Superior temporal gyrus (tissue), 1 donor: ENCODE measurements around the gene PREX1.

Source experiments
- DNase-seq: peaks from one replicate; pipeline ENCODE4 v3.0.0-alpha.2; 2016; ENCODE audit errors: extremely low spot score

Gene PREX1

DNA sequence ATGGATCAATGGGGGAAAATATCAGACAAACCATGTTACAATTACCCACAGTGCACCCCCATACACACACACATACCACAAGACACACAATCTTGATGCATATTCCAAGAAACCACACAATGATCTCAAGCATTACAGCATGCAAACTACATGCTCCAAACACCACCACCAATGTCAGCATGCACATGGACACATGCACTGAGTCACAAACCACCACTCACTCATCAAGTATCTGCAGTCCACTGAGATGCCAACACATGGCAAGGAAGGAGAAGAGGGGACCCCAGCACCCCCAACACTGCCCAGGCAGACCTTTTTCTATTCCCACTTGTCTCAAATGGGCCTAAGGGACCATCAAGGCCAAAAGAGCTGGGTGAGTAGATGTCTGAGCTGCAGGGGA, 91.6 kb downstream of the PREX1 start:
- DNase-seq: no peak

DNA sequence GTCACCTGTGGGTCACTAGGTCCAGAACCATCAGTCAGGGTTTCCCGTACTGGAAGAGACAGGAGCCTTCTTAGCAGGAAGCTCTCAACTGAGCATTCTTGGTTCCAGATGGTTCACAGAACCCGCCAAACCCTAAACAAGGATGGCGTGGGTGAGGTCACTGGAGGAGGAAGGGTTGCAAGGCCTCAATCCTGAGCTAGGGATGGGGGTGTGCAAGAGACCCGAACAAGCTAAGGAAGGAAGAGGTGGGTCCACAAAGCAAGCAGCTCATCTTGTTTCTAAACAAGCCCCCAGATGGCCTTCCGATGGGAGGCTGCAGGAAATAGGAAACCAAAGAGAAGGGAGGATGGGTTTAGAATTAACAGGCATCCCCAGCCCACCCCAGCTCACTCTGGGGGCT, 92.7 kb downstream of the PREX1 start:
- DNase-seq: no peak

DNA sequence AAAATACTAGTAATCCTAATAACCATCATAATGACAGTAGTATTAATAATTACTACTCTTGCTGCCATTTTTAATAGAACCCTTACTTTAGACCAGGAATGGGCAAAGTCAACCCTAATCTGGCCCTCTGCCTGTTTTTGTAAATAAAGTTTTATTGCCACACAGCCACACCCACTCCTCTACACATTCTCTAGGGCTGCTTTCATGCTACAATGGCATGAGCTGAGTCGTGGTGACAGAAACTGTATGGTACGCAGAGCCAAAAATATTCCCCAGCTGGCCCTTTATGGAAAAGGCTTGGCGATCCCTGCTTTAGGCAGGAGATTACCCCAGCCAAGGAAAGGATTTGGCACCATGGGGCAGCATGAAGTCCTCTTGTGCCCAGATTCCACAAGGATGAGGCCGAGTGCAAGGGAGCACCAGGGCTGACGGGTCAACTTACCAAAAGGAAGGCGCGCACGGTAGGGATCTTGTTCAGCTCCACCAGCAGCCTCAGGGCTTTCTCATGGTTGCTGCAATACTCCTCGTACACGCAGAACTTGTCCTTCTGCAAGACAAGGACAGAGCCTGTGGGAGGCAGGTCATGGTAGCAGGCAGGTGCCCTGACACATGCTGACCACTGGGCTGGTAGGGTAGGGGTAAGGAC, 93.6 kb downstream of the PREX1 start:
- DNase-seq: no peak

DNA sequence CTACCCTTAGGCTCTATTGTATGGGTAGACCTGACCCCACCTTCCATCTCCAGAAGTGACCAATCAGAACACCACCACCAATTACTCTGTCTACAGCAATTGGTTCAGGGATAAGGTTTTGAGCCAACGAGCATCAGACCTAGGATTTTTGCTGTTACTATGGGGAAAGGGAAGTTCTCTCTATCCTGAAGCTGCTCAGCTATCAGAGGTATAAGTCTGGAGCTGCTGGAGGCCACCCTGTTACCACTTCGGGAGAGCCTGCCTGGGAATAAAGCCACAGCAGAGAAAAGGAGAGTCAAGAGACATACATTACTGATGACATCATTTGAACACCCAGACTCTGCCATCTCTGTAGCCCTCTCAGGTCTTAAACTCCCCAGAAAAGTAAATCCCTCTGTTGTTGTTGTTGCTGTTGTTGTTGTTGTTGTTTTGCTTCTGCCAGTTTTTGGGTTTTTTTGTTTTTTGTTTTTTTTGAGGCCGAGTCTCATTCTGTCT, 94.5 kb downstream of the PREX1 start:
- no peak for DNase-seq

GRCh38 chr20:48732081-48732829, 95.5 kb downstream of the PREX1 start:
- DNase-seq: peak; percentile 79

GRCh38 chr20:48731536-48731935, 96.3 kb downstream of the PREX1 start:
- no peak for DNase-seq

DNA sequence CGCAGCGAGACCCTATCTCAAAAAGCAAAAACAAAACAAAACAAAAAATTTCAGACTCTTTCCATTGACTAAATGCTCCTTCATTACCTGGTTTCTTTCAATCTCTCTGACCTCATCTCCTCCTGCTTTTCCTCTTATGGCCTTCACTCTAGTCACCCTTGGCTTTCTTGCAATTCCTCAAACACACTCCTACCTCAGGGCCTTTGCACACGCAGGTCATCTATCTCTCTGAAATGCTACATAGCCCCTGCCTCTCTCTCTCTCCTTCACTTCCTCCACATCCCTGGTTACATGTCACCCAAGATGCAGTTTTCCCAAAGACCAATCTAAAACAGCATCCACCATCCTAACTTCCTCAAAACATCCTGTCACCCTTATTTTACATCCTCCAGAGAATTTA, 96.8 kb downstream of the PREX1 start:
- no peak for DNase-seq

- DNase-seq: peak; percentile 27
Observed at GRCh38 chr20:48729538-48729937, 98.3 kb downstream of the PREX1 start.

DNA sequence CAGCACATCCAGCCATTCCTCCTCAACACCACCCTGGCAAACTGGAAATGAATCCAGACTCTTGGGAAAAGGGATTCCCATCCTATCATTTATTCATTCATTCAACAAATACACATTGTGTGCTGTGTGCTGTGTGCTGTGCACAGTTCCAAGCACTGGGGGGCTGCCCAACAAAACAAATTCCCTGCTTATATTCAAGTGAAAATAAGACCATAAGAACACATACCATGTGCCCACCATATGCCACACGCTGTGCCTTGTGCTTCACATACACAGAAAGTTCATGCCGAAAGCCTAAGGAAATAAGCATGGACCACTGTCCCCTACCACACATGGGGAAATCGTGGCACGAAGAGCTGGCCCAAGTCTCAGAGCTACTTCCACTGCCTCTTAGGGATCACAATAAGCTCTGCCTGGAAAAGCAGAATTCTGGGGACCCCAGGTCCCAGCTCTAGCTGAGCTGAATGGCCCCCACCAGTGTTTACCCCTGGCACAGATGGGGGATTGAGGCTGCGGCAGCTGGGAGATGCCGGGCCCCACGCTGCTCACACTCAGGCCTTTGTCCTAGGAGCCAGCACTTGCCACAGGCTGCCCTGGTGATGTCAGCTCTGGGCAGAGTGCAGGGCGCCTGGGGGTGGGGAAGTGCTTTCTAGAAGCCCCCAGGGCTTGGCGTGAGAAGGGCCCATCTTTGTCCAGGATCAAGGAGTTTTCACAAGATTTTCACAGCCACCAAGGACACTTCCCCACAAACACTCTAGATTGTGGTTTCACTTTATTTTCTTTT, 99.6 kb downstream of the PREX1 start:
- peak; percentile 95 for DNase-seq

DNA sequence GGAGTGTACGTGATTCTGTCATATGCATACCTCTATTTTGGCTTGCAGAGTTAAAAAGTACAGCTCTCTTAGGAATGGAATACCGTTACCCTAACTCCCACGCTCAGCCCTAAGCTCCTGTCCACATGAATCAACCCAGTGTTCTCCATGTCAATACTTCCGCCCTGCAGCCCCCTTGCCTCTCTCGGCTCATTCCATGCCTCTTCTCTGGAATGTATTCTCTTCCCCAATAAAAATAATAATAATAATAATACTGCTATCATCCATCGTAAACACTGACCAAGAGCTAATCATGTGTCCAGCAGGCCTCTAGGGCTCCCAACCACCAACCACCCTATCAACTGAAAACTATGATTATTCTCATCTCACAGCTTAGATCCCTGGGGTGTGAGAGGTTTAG, 100.6 kb downstream of the PREX1 start:
- no peak for DNase-seq

DNA sequence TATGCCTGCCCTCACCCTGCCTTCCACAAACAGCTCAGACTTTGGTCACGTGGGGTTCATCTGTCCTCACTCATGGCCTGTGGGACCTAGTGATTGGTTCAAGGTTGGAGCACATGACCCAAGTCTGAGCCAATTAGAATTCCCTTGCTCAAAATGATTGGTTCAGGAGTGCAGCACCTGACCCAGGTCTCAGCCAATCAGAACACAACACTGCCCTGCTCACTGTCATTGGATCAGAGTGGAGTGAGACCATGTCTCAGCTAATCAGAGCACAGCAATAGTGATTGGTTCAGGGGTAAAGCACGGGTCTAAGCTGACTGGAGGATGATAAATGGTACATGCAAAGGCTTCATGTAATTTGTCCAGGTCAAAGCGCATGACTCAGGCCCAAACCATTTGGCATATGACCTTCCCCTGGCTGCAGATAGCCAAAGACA, 102.2 kb downstream of the PREX1 start:
- peak; percentile 40 for DNase-seq

DNA sequence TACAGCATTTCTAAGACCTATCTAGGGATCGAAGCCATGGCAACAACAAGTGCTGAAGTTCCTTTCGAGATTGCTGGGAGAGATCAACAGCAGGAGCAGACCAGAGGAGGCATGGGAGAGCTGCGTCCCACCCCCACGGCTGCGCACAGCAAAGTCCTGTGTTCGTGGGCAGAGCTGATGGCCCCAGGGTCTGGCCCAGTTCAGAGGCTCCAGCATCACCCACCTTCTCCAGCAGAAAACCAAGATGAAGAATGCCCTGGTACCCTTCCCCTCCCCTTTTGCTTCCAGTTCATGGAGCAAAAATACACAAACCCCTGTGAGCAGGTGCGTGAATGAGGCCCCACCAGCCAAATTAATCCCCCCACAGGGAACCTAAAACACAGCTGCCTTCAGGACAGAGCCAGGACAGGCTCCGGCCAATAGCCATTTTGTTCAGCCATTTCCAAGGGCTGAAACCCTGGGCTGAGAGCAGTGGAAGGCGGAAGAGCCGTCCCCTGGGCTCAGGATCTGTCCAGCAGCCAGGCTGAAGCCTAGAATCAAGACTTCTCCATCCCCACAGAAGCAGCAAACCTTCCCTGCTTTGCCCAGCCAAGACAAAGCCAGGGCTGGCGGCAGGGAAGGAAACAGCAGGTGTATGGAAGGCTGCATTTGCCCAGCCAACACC, 102.8 kb downstream of the PREX1 start:
- DNase-seq: no peak

GRCh38 chr20:48724382-48724781, 103.4 kb downstream of the PREX1 start:
- no peak for DNase-seq

DNA sequence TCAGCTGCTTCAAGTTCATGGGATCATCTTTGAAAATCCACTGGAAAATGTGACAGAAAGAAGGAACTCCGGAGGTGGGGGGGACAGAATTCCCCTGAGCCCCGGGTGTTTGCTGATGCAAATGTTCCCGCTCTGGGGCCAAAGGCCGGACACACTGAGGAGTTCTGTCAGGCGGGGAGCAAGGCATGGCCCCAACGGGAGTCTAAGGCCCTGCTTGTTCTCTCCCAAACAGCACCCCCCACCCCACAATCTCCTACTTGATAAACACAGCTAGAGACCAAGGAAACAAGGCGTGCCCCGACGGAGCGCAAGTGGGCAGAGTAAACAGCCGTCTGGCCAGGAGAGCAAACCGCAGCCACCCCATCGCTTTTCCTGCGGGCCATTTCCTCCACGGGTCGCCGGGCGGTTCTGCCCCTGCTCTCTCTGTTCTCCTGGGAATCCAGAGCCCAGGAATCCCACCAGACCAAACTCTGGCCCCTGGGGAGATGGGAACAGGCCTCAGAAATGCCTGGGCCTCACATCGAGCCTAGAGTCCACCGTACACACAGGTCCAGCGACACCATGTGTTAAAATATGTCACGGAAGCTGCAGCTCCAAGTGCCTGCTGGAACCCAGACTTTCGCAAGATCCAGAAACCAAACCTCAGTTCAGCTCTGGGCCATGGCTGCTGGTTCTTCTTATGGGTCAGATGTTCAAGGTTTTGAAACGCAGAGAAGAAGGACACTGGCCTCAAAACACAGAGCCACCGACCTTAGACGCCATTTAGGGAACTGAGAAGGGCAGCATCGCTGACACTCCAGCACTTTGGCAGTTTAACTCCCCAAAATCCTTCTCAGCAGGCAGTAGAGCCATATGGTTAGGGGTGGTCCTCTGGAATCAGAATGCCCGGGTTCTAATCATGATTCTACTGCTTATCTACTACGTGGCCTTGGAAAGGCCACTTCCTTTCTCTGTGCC, 104.2 kb downstream of the PREX1 start:
- peak; percentile 66 for DNase-seq

DNA sequence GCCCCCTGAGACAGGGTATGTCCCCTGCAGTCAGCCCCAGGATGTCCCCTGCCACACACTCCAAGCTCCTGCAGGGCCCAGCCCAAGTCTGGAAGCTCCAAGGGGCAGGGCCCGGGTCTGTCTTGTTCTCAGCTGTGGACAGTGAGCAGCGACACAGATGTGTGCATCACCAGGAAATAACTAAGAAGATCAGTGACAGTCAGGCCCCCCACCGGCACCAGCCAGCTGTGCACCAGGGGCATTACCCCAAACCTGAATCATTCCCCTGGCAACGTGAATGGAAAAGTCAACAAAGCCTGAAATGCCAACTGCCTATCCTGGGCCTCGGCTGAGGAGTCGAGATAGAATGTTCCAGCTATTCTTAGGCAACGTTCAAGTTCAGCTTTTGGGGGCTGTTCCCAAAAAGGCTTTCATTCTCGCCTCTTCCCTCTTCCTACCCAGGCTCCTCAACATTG, 105.0 kb downstream of the PREX1 start:
- peak; percentile 67 for DNase-seq

DNA sequence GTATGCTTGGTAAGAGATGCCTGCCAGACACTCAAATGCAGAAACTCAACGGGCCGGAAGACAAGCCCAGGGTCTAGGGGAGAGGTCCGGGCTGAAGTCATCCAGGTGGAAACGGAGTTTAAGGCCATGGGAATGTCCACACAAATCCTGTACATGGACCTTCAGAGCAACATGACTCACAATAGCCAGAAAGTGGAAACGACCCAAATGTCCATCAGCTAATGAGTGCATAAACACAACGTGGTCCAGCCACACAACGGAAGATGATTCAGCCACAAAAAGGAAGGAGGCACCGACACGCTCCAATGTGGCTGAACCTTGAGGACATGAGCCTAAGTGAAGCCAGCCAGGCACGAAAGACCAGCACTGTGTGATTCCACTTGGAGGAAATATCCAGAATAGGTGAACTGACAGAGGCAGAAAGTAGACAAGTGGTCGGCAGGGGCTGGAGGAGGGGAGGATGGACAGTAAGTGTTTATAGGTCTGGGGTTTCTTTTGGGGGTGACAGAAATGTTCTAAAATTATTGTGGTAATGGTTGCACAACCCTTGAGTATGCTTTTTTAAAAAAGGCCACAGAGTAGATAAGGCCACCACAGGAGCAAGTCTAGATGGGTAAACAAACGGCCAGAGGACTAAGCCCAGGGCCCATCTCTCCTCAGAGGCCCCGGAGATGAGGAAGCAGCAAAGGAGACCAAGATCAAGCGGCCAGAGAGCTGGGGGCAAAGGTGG, 105.6 kb downstream of the PREX1 start:
- peak; percentile 66 for DNase-seq

DNA sequence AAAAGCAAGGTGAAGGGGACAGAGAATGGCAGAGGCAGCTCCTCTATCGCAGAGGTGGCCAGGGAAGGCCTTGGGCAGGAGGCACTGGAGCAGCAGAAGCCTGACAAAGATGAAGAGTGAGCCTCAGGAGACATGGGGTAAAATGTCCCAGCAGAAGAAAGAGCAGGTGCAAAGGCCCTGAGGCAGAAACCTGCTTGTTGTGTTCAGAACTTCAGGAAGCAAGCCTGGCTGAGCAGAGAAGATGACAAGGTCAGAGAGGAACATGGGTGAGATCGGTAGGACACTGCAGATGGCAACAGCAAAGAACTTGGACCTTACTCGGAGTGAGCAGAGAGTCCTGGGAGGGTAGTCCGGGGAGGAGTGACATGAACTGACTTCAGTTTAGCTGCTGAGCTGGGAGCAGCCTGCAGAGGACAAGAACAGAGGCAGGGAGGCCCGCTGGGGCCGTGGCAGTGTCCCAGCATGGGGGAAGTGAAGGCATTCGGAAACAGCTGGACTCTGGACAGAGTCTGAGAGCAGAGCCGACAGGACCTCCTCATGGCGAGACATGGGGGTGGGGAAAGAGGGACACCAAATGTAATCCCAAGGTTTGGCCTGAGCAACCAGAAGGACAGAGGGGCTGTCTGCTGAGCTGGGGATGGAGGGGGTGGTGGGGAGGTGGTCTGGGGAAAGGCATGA, 106.3 kb downstream of the PREX1 start:
- DNase-seq: peak; percentile 42

GRCh38 chr20:48720256-48720985, 107.4 kb downstream of the PREX1 start:
- DNase-seq: no peak
